GM19023 (cell line): ENCODE data around the gene CELSR3.

Experiments
- ATAC-seq: cut with Tn5 transposase; IDR thresholded peaks from one replicate; pipeline ENCODE4 v1.9.1; 2021; ENCODE audit warnings: mild to moderate bottlenecking, moderate library complexity; ENCODE audit not compliant: unreplicated experiment

The CELSR3 gene

GRCh38 chr3:48609088-48610005, 53.3 kb downstream of the CELSR3 start, which contains the start of gene UQCRC1:
Gene UQCRC1 (minus strand): TSS chr3:48609646. CDS start chr3:48609620, 26 bp downstream.
- peak; percentile 94 for ATAC-seq

- no peak for ATAC-seq
Measured at GRCh38 chr3:48607519-48607918, 55.2 kb downstream of the CELSR3 start.

DNA sequence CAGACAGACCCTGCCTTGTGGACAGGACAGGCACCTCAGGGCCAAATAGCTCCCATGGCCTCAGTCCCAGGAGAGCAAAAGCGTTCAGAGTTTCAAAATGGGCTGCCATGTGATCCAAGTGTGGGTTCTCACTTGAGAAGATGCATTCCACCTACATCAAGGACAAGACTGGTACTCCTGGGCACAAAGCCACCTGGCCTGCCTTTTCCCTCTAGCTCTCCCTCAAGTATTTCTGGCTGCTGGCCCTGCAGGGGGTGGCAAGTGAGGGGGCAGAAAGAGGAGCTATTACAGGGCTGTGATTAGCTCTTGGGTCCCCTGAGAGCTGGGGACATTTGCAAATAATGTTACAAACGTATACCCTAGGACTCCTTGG, 61.1 kb downstream of the CELSR3 start:
- no peak for ATAC-seq

- ATAC-seq = no peak
Measured at GRCh38 chr3:48600711-48601621, 61.7 kb downstream of the CELSR3 start.

- no peak for ATAC-seq
Measured at GRCh38 chr3:48599509-48600285, 63.0 kb downstream of the CELSR3 start.

DNA sequence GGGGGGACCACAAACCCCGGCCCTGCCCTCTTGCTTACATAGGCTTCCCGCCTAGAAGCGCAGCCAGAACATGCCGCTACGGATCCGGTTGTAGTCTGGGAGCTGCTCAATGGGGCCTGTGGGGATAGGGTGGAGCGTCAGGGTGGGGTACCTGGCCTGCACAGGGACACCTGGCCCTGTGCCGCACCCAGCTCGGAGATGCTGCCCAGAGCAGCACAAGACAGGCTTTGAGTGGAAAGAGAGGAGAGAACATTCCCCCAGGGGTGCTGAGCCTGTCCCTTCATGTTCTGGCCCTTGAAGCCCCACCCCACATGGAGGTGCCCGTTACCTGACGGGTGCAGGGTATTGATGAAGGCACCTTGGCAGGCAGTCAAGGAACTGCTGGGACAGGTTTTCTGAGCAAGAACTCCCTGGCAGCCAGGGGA, 63.6 kb downstream of the CELSR3 start:
- no peak for ATAC-seq

DNA sequence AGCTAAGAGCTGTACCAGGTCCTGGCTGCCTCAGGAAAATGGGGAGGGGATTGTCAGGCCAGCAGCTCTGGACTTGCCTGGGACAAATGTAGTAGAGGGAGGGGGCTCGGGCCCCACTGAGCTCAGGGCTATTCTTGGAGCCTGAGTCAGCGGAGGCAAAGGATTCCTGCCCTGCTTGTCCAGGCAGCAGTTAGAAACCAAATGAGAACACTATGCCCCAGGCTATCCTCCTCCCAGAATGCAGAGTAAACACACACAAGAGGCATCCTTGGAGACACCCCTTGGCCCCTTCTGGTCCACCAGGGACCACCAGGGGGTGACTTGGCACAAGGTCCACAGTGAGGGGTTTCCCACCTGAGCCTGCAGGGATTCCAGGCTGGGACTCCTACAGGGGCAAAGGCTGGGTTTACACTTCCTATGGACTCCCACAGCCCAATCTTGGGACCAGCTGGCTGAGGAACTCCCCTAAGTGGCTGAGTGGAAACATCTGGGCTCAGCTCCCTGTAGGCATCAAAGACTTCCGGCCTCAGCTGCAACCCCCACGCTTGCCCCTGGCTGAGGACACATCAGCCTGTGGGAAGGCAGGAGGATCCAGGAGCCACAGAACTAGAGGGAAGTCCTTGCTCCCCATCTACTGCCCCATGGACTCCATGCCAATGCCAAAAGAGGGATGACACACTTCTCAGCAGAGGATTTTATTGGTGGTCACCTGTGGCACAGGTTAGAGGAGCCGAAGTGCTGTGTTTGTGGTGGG, 64.2 kb downstream of the CELSR3 start:
- no peak for ATAC-seq

GRCh38 chr3:48597408-48597800, 65.3 kb downstream of the CELSR3 start:
- ATAC-seq = no peak

DNA sequence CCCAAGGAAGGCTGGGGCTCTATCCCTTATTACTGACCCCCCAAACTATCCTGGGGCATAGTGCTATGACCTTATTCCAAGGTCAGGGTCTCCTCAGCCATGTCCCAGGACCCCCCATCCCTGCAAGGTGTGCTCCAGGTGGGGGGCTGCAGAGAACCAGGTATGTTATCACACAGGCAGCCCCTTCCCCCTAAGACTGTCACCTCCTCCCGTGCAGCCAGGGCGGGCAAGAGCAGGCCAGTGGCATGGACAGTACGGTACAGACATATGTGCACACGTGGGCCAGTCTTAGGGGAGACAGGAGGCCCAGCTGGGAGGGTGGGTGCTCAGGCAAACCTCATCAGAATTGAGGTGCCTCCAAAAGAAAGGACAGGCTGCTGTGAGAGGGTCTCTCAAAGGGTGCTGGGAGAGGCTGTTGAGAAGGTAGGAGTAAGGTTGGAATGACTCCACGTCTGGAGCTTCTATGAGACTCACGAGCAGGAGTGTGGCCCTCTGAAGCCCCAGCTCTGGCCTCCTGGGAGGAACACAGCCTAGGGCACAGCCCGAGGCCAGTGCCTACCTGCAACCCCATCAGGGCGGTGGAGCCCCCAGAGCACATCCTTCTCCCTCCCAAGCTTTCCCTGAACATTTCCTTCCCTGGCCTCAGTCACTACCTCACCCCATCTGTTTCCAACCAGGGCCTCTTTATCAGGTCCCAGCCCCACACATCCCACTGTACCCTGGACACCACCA, 65.8 kb downstream of the CELSR3 start:
- no peak for ATAC-seq

- ATAC-seq = no peak
Measured at GRCh38 chr3:48596157-48596556, 66.5 kb downstream of the CELSR3 start.

DNA sequence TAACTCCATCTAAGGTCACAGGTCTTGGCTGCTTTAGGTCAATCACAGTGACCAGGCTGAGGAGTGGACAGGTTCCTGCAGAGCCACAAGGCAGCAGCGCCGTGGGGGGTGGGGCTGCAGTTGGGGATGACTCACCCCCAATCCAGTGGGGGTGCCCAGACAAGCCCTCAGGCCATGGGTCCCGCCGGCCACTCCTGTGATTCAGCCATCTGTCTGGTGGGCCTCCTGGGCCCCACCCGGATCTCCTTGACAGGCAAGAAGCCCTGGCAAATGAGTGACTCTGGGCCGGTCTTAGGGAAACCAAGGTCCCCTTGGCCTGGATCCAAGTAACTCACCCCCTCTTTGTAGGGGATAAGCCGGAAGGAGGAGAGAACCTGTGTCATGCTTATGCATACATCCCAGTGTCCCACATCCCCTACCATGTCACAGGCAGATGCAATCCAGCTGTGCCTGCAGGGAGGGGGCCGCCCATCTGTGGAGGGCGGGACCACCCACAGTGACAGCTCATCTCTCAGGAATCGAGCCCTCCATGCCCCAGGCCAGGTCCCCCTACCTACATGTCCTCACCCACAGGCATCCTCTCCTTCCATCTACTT, 67.1 kb downstream of the CELSR3 start:
- no peak for ATAC-seq

DNA sequence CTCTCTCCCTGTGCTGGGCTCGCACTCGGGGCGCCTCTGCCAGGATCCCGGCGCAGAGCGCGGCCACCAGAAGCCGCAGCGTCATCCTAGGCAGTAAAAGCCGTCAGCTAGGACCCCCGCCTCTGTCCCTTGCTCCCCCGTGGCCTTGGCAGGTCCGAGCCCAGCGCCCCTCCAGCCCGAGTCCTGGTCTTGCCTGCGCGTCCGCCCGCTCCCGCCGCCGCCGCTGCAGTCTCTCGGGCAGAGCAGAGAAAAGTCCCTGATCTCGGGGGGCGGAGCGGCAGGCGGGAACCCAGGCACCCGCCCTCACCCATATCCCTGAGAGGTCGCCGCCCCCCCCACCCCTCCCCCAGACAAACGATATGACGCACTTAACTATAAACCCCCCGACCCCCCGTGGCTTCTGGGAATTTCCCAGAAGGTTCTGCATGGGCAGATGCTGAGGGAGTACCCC, 67.6 kb downstream of the CELSR3 start, which contains the start of gene COL7A1:
TSS of gene COL7A1 (minus strand) at position 255 of the 451 bp plus-strand sequence. CDS start at position 85, 170 bp downstream.
- no peak for ATAC-seq

DNA sequence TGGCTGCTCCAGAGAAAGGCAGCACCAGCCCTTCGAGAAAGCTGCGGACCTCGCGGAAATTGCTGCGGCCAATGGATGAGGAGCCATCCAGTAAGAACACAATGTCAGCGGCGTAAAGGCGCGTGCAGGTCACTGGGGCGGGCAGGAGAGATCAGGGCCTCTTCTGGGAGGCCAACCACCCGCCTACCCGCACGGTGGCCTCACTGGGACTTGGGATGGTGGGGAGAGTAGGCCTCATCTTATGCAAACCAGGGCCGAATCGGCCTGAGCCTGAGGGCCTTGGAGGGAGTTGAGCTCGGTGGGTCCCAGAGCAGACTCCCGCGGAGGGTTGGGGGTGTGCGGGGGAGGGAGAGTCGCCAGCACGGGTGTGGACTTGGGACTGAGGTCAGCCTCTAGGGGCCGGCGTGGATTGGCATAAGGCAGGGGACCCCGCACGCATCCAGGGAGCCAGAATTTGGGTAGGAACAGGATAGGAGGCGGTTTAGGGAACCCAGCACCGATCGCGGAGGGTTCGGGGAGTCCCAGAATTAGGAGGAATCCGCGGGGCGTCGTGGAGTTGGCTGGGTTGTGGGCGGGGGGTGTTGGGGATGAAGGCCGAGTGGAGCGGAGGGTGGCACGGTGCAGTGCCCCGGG, 68.2 kb downstream of the CELSR3 start:
- ATAC-seq = no peak

DNA sequence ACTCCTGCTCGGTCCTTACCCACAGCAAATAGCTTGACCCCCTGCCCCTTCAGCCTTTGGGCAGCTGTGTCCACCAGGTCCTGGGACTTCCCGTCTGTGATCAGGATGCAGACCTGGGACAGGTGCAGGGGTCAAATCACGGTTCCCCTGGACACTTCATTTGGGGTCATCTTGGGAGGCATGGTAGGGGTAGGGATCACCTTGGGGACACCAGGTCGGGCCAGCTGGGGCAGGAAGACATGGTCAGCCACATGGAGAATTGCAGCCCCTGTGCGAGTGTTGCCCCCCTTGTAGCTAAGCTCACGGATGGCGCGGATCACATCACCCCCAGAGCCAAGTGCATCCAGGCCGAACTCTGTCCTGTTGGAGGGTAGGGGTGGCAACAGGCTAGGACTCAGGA, 69.3 kb downstream of the CELSR3 start:
- no peak for ATAC-seq

- no peak for ATAC-seq
Measured at GRCh38 chr3:48592519-48593087, 70.1 kb downstream of the CELSR3 start.

- ATAC-seq = no peak
Measured at GRCh38 chr3:48591886-48592518, 70.7 kb downstream of the CELSR3 start.

GRCh38 chr3:48591436-48591835, 71.2 kb downstream of the CELSR3 start:
- no peak for ATAC-seq

DNA sequence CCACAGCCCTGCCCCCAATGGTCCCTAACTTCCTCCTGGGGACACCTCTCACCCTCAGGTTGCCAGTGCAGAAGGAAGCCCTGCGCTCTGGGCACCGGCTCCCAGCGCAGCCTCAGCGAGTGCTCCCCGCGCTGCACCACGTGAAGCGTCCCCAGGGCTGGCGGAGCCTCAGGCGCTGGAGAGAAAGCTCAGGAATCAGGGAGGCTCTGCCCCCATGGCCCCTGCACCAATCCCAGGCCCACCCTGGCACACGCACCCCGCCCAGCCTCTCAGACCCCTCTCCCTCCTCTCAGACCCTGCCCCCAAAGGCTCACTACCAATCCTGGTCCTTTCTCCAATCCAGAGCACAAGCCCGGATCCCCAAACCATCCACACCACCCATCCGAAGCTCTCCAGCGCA, 74.5 kb downstream of the CELSR3 start:
- ATAC-seq = no peak
